Measurements from ENCODE around the gene PDE1A.

DNA sequence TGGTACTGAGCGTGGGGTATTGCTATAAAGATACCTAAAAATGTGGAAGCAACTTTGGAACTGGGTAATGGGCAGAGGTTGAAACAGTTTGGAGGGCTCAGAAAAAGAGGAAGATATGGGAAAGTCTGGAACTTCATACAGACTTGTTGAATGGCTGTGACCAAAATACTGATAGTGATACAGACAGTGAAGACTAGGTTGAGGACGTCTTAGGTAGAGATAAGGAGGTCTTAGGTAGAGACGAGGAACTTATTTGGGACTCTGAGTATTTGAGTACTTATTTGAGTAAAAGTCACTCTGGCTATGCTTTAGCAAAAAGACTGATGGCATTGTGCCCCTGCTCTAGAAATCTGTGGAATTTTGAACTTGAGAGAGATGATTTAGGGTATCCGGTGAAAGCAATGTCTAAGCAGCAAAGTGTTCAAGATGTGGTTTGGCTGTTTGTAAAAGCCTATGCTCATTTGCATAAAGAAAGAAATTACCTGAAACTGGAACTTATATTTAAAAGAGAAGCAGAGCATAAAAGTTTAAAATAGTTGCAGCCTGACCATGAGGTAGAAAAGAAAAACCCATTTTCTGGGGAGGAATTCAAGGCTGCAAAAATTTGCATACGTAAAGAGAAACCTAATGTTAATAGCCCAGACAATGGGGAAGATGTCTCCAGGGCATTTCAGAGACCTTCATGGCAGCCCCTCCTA, 219.6 kb downstream of the PDE1A start:
- TF ChIP-seq, protein P1, sequence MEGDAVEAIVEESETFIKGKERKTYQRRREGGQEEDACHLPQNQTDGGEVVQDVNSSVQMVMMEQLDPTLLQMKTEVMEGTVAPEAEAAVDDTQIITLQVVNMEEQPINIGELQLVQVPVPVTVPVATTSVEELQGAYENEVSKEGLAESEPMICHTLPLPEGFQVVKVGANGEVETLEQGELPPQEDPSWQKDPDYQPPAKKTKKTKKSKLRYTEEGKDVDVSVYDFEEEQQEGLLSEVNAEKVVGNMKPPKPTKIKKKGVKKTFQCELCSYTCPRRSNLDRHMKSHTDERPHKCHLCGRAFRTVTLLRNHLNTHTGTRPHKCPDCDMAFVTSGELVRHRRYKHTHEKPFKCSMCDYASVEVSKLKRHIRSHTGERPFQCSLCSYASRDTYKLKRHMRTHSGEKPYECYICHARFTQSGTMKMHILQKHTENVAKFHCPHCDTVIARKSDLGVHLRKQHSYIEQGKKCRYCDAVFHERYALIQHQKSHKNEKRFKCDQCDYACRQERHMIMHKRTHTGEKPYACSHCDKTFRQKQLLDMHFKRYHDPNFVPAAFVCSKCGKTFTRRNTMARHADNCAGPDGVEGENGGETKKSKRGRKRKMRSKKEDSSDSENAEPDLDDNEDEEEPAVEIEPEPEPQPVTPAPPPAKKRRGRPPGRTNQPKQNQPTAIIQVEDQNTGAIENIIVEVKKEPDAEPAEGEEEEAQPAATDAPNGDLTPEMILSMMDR (conservative IDR thresholded peaks at IDR 0.05; ENCODE audit: low read length): no peak
- no peak for TF ChIP-seq EZH2phosphoT487 (IDR thresholded peaks at IDR 0.05; ENCODE audit: borderline replicate concordance)

Measured in Loucy (cell line).